RWPE1 (cell line): ENCODE data around the gene AVPR2.

Experiments
- CTCF ChIA-PET: fragments of 350-600 bp; sonication (Branson Sonifier 250); formaldehyde crosslinking; extraction: SDS; loops from one replicate; lab custom pipeline; 2021; lab: Yijun Ruan, JAX
- POLR2A ChIA-PET: fragments of 400-600 bp; formaldehyde crosslinking; extraction: SDS; loops from one replicate; lab custom pipeline; 2020; ENCODE audit warnings: antibody characterized with exemption; ENCODE audit not compliant: low non-redundant PET; lab: Yijun Ruan, JAX
- DNase-seq: peaks from one replicate; pipeline ENCODE4 v3.0.0; 2012; ENCODE audit warnings: low spot score
- H3K27ac ChIP-seq: fragments of 450-650 bp; 2 replicates; pipeline ENCODE4 v1.5.1; 2017
- TF ChIP-seq, protein P1 (sequence below): fragments of 450-650 bp; conservative IDR thresholded peaks from 2 replicates; pipeline ENCODE4 v1.5.1; 2017; ENCODE audit warnings: low read depth, mild to moderate bottlenecking

The AVPR2 gene

DNA sequence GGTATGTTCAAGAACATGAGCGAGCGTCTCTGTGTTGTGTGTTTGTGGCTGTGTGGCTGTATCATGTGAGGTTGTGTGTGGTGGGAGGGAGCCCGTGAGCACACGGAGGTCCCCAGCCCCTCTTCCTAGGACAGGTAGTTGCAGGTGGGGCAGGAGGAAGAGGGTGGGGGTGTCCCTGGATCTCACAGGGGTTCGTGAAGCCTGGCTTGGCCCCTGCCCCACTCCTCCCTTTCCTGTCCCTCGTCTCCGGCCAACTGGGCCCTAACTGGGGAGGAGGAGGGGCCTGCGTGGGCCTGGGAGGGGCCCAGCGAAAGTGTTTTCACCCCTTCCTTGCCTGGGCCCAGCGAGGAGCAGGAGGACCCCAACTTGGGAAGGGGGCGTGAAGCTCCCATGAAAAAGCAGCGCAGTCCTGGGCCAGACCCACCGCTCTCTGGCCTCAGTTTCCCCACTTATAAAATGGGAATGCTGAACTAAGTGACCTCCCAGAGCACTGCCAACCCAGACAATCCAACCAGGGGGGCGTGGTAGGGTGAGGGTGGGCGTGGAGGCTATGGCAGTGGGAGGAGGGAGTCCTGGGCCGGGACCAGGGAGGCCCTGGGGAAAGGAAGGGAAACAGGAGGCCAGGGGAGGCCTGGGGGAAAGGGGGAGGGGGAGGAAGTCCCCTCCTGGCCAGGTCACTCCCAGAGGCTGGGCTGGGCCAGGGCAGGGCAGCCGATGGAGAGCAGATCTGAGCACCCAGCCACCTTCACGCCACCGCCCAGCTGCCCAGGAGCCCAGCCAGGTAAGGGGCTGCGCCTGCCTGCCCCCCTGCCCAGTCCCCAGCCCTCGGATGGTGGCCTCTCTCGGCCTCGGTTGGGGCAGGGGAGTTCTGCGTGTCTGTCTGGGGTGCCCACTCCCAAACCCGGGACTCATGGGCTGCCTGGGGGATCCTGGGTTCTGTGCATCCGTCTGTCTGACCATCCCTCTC, at the start of gene AVPR2:
Gene AVPR2, plus strand, starts transcription at position 683 of the 967 bp plus-strand sequence. CDS start 473 bp downstream, outside the sequence.
- DNase-seq = no peak
- ChIA-PET POLR2A (no interaction called here), CTCF (no interaction called here)
- TF ChIP-seq, protein P1, sequence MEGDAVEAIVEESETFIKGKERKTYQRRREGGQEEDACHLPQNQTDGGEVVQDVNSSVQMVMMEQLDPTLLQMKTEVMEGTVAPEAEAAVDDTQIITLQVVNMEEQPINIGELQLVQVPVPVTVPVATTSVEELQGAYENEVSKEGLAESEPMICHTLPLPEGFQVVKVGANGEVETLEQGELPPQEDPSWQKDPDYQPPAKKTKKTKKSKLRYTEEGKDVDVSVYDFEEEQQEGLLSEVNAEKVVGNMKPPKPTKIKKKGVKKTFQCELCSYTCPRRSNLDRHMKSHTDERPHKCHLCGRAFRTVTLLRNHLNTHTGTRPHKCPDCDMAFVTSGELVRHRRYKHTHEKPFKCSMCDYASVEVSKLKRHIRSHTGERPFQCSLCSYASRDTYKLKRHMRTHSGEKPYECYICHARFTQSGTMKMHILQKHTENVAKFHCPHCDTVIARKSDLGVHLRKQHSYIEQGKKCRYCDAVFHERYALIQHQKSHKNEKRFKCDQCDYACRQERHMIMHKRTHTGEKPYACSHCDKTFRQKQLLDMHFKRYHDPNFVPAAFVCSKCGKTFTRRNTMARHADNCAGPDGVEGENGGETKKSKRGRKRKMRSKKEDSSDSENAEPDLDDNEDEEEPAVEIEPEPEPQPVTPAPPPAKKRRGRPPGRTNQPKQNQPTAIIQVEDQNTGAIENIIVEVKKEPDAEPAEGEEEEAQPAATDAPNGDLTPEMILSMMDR = no peak
- H3K27ac ChIP-seq = peak within 1 kb of the TSS; percentile 22

DNA sequence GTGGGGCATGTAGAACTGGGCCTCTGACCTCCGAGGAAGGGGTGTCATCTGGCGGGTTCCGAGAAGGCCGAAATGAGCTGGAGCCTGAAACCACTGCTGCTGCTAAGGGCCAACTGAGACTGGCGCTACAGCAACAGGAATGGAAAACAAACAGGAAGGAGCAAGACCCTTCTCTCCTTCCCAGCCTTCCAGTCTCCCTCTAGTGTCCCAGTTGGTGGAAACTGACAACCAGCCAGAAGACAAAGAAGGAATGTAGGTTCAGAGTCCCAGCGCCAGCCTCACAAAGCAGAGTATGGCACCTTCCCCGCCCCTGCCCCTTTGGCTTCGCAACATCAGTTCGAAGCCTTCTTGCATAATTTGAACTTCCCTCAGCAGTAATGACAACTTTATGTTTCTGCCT, 49.8 kb upstream of the AVPR2 start:
- POLR2A ChIA-PET = no interaction called here

DNA sequence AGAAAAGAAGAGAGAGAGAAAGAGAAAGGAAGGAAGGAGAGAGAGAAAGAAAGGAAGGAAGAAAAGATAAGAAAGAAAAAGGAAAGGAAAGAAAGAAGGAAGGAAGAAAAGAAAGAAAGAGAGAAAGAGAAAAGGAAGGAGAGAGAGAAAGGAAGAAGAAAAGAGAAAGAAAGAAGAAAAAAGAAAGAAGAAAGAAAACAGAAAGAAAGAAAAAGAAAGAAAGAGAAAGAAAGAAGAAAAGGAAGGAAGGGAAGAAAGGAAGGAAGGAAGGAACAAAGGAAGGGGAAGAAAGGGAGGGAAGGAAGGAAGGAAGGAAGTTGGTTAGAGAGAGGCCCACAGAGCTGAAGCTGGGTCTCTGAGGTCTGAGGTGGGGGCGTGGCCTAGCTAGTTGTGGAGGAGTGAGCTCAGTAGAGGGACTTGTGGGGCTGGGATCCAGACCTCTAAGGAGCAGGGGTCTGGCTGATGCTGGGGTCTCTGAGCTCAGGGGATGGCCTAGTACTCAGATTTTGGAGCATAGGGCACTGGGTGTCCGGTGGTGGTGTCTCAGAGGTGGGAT, 47.0 kb upstream of the AVPR2 start:
- POLR2A ChIA-PET = no interaction called here
- TF ChIP-seq, protein P1 = no peak
- no peak for DNase-seq
- H3K27ac ChIP-seq = no peak overlapping the region
- CTCF ChIA-PET = no interaction called here

More for the DNA sequence above, 49.8 kb upstream of the AVPR2 start:
- DNase-seq = no peak
- CTCF ChIA-PET = no interaction called here
- TF ChIP-seq, protein P1 = no peak
- no peak overlapping the region for H3K27ac ChIP-seq

DNA sequence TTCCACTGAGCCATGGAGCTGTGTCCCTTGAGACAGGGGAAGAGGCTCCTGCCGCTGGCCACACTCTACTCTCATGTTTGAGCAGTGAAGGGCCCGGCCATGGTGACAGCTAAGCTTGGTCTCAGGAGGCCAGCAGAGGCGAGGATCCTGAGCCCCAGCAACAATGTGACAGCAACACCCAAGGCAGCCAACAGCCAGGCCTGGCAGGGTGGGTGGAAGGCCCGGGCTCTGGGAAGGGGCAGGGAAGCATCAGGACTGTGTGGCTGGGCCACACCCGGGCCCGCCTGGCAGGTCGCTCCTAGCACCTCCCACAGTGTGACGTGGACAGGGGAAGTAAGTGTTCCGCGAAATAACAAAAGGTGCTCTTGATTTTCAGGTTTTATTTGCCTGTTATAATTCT, 43.3 kb upstream of the AVPR2 start:
- POLR2A ChIA-PET = no interaction called here
- CTCF ChIA-PET = no interaction called here
- TF ChIP-seq, protein P1 = no peak

DNA sequence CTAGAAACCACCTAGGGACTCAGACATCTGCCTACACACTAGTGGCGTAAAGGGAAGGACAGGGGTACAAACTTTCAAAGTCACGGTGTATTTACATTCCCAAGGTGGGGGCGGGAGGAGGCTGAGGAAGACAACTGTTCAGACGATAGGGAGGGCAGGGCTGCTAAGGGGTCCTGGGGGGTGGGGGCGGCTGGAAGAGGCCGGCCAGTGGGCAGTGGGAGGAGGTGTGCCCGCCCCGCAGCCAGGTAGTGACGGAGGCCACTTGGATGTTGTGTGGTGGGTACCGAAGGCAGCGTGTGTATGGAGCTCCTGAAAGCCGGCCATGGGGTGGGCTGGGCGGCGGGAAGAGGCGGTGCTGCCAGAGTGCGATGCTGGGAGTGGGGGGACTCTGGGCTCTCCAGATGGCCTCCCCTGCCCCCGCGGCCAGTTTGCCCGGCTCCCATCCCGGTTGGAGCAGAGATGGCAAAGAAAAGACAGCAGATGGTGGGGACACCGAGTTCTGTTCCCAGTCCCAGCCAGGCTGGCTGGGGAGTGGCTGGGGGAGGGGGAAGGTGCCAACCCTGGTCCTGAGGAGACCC, 42.7 kb upstream of the AVPR2 start:
- no peak for DNase-seq
- ChIA-PET CTCF (interaction anchor here (0.6 kb wide), 1 partner anchor 61 kb away, joined by 3 read pairs; no protein-coding TSS in a partner anchor), POLR2A (no interaction called here)
- no peak overlapping the region for H3K27ac ChIP-seq
- TF ChIP-seq, protein P1 = no peak

More for the DNA sequence above, 43.3 kb upstream of the AVPR2 start:
- H3K27ac ChIP-seq = no peak overlapping the region
- DNase-seq = no peak
